GM12878 (cell line): ENCODE results near the gene STK35.

Experiments
- BHLHE40 ChIP-seq, 2 experiments: fragments of 450-650 bp in 1 of 2; IDR thresholded peaks; 2 replicates each; pipeline ENCODE4 v1.6.1; 2011 to 2017; ENCODE audit warnings: low read depth in 2 of 2, borderline replicate concordance in 1 of 2, improper control_type of control experiment in 1 of 2, low read length in 1 of 2, mild to moderate bottlenecking in 1 of 2
- CBFB ChIP-seq: IDR thresholded peaks from 2 replicates; pipeline ENCODE4 v1.6.1; 2016; ENCODE audit warnings: antibody characterized with exemption, low read depth
- CEBPB ChIP-seq, 2 experiments: fragments of 150-350 bp in 1 of 2; IDR thresholded peaks; 2 replicates each; pipeline ENCODE4 v1.6.1; 2012 to 2014; ENCODE audit warnings: low read depth in 2 of 2, low read length in 2 of 2, borderline replicate concordance in 1 of 2, inconsistent platforms in 1 of 2
- KDM1A ChIP-seq: fragments of 200-600 bp; sonication (generic); IDR thresholded peaks from 2 replicates; pipeline ENCODE4 v1.6.1; 2016; ENCODE audit warnings: borderline replicate concordance
- MAX ChIP-seq: IDR thresholded peaks from 2 replicates; pipeline ENCODE4 v1.6.1; 2012; ENCODE audit warnings: low read depth, low read length, improper control_type of control experiment
- PAX8 ChIP-seq: fragments of 450-650 bp; IDR thresholded peaks from 2 replicates; pipeline ENCODE4 v1.6.1; 2017; ENCODE audit warnings: mild to moderate bottlenecking, moderate library complexity
- POLR2A ChIP-seq: IDR thresholded peaks from 2 replicates; pipeline ENCODE4 v1.6.1; 2011; ENCODE audit warnings: low read depth, mild to moderate bottlenecking, low read length
- POLR2AphosphoS5 ChIP-seq: IDR thresholded peaks from 2 replicates; pipeline ENCODE4 v1.6.1; 2011; ENCODE audit warnings: mild to moderate bottlenecking, low read length, inconsistent platforms
- REST ChIP-seq: IDR thresholded peaks from 2 replicates; pipeline ENCODE4 v1.6.1; 2012; ENCODE audit warnings: mild to moderate bottlenecking, low read depth, low read length
- ZNF217 ChIP-seq: fragments of 450-650 bp; IDR thresholded peaks from 2 replicates; pipeline ENCODE4 v1.6.1; 2017; ENCODE audit warnings: antibody characterized with exemption, mild to moderate bottlenecking
- ZNF687 ChIP-seq: fragments of 450-650 bp; IDR thresholded peaks from 2 replicates; pipeline ENCODE4 v1.6.1; 2017; ENCODE audit warnings: mild to moderate bottlenecking, moderate library complexity

- TF ChIP-seq POLR2A (no peak), ZNF217 (no peak), CEBPB (IDR thresholded peaks at IDR 0.05; ENCODE audit: borderline replicate concordance in 1 of 2, low read depth in 2 of 2, low read length in 2 of 2) (no peak), PAX8 (no peak), BHLHE40 (IDR thresholded peaks at IDR 0.05; ENCODE audit: borderline replicate concordance in 1 of 2, low read depth in 2 of 2, low read length in 1 of 2) (no peak), CBFB (no peak), ZNF687 (no peak), POLR2AphosphoS5 (no peak), REST (no peak), KDM1A (no peak), MAX (no peak)
These were observed 42.0 kb downstream of the STK35 start for GRCh38 chr20:2143594-2143993.
